ENCODE results near the gene SYP. TPM values are rescaled to one million over a fixed set of nuclear protein-coding genes. Genes with fewer than 3 reads are reported as not detected.
A peak's percentile ranks its signal among the peaks of the same experiment; 100 is the strongest.

SYP gene
- total and polyA plus RNA-seq, 10 of the 15 experiments (the other 5 are each of a cell fraction or from before 2014, with no cell fraction given): 0.34 to 1.7 (median 0.74) TPM

- TF ChIP-seq CEBPB (IDR thresholded peaks at IDR 0.05; ENCODE audit: borderline replicate concordance in 1 of 2, low read depth in 2 of 2, low read length in 2 of 2): no peak
- TF ChIP-seq ZSCAN29 (IDR thresholded peaks at IDR 0.05): no peak
- no peak for TF ChIP-seq ELK1 (IDR thresholded peaks at IDR 0.05; ENCODE audit: low read depth, low read length)
- no peak for TF ChIP-seq BMI1 (IDR thresholded peaks at IDR 0.05; ENCODE audit: borderline replicate concordance)
- no peak for TF ChIP-seq POLR2AphosphoS2 (IDR thresholded peaks at IDR 0.05; ENCODE audit: low read depth, low read length)
- TF ChIP-seq YBX1 (IDR thresholded peaks at IDR 0.05): no peak
- no peak for TF ChIP-seq ASH2L (IDR thresholded peaks at IDR 0.05; ENCODE audit: borderline replicate concordance, low read depth)
- no peak for TF ChIP-seq ETV6 (conservative IDR thresholded peaks at IDR 0.05 in 1 of 2, IDR thresholded peaks at IDR 0.05 in 1 of 2; ENCODE audit: borderline replicate concordance in 1 of 2, low read depth in 1 of 2)
- no peak for TF ChIP-seq KDM1A (IDR thresholded peaks at IDR 0.05; ENCODE audit: borderline replicate concordance)
- peak in 1 of 2 experiments; percentile 97; a peak in 2 of 4 replicates for TF ChIP-seq EP300 (IDR thresholded peaks at IDR 0.05; ENCODE audit: borderline replicate concordance in 1 of 2, control insufficient read depth in 1 of 2, low read depth in 2 of 2, low read length in 2 of 2)
- no peak; the same call in 1 of the 2 replicates for TF ChIP-seq CREB1 (IDR thresholded peaks at IDR 0.05; ENCODE audit: low read depth)
- TF ChIP-seq CBX5 (IDR thresholded peaks at IDR 0.05; ENCODE audit: low read depth): no peak
- TF ChIP-seq JUNB (IDR thresholded peaks at IDR 0.05): no peak
- TF ChIP-seq SMC3 (IDR thresholded peaks at IDR 0.05; ENCODE audit: borderline replicate concordance, low read length): no peak
- TF ChIP-seq TBL1XR1 (IDR thresholded peaks at IDR 0.05; ENCODE audit: low read depth, low read length): no peak
- peak; percentile 53; the same call in 1 of the 2 replicates for TF ChIP-seq SIN3A (IDR thresholded peaks at IDR 0.05; ENCODE audit: low read depth, low read length)
- no peak for TF ChIP-seq CUX1 (IDR thresholded peaks at IDR 0.05; ENCODE audit: insufficient replicate concordance, low read depth, low read length)
- TF ChIP-seq CBFB (IDR thresholded peaks at IDR 0.05; ENCODE audit: low read depth): no peak
- peak; percentile 90 for TF ChIP-seq JUND (IDR thresholded peaks at IDR 0.05; ENCODE audit: low read depth, low read length)
- TF ChIP-seq, protein P1, sequence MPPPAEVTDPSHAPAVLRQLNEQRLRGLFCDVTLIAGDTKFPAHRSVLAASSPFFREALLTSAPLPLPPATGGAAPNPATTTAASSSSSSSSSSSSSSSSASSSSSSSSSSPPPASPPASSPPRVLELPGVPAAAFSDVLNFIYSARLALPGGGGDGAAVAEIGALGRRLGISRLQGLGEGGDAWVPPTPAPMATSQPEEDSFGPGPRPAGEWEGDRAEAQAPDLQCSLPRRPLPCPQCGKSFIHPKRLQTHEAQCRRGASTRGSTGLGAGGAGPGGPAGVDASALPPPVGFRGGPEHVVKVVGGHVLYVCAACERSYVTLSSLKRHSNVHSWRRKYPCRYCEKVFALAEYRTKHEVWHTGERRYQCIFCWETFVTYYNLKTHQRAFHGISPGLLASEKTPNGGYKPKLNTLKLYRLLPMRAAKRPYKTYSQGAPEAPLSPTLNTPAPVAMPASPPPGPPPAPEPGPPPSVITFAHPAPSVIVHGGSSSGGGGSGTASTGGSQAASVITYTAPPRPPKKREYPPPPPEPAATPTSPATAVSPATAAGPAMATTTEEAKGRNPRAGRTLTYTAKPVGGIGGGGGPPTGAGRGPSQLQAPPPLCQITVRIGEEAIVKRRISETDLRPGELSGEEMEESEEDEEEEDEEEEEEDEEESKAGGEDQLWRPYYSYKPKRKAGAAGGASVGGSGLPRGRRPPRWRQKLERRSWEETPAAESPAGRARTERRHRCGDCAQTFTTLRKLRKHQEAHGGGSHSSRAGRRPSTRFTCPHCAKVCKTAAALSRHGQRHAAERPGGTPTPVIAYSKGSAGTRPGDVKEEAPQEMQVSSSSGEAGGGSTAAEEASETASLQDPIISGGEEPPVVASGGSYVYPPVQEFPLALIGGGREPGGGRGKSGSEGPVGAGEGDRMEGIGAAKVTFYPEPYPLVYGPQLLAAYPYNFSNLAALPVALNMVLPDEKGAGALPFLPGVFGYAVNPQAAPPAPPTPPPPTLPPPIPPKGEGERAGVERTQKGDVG (CRISPR knock-in tag; IDR thresholded peaks at IDR 0.05): no peak
- peak; percentile 92 for TF ChIP-seq POLR2A (IDR thresholded peaks at IDR 0.05; ENCODE audit: low read depth, low read length)
Observed at GRCh38 chrX:49199906-49200771, at the start of gene SYP (continued).

All from GM12878 (cell line).